T-cell (primary cell): ENCODE measurements around the gene PIEZO2. TPM values are rescaled to one million over a fixed set of nuclear protein-coding genes. Genes with fewer than 3 reads are reported as not detected.

Experiments
- ATAC-seq, 4 experiments: fragments of 200-7000 bp in 3 of 4; fragments of 150-1000 bp in 1 of 4; cut with Tn5 transposase; replicated peaks in 1 of 4; 1 replicate in 3 of 4; 2 replicates in 1 of 4; pipeline ENCODE4 v1.10.0; 2021; ENCODE audit warnings: moderate library complexity in 3 of 4, mild to moderate bottlenecking in 2 of 4, moderate number of reproducible peaks in 1 of 4
- CTCF ChIA-PET, 2 donors: fragments of 300-600 bp; sonication (Branson Sonifier 250); formaldehyde crosslinking; loops; one replicate each; lab custom pipeline; 2022; ENCODE audit warnings: antibody characterized with exemption in 2 of 2; lab: Charles Lee
- POLR2A ChIA-PET, 2 donors: fragments of 300-600 bp; sonication (Branson Sonifier 250); formaldehyde crosslinking; loops; one replicate each; lab custom pipeline; 2022; ENCODE audit warnings: antibody characterized with exemption in 2 of 2; lab: Charles Lee
- DNase-seq, 35 experiments: peaks; one replicate each; pipeline versions ENCODE4 v3.0.0 to v3.0.0-alpha.2; 2013 to 2023
- H3K27ac ChIP-seq: one replicate; pipeline ENCODE4 v1.5.1; 2013; ENCODE audit warnings: low read length
- H3K27me3 ChIP-seq, 2 experiments: replicated peaks in 1 of 2; 1 replicate in 1 of 2; 2 replicates in 1 of 2; pipeline versions ENCODE4 v1.6.1 to v1.7.0; 2013; ENCODE audit warnings: low read length in 1 of 2, mixed read lengths in 1 of 2; ENCODE audit not compliant: control insufficient read depth in 2 of 2, insufficient read depth in 2 of 2; ENCODE audit errors: extremely low read depth in 1 of 2
- H3K36me3 ChIP-seq, 2 donors: 1 replicate in 1 of 2; 2 replicates in 1 of 2; pipeline versions ENCODE4 v1.6.1 to v1.7.0; 2013; ENCODE audit warnings: low read length in 1 of 2; ENCODE audit not compliant: control insufficient read depth in 2 of 2, insufficient read depth in 1 of 2; ENCODE audit errors: extremely low read depth in 1 of 2
- H3K4me1 ChIP-seq, 2 experiments: 1 replicate in 1 of 2; 2 replicates in 1 of 2; pipeline versions ENCODE4 v1.6.1 to v1.7.0; 2013; ENCODE audit warnings: low read length in 2 of 2, mixed read lengths in 1 of 2; ENCODE audit not compliant: insufficient read depth in 2 of 2, control insufficient read depth in 1 of 2; ENCODE audit errors: extremely low read depth in 1 of 2
- H3K4me3 ChIP-seq, 2 donors: 1 replicate in 1 of 2; 2 replicates in 1 of 2; pipeline versions ENCODE4 v1.5.1 to v1.7.0; 2013; ENCODE audit warnings: mild to moderate bottlenecking in 2 of 2, low read length in 1 of 2, moderate library complexity in 1 of 2; ENCODE audit not compliant: control insufficient read depth in 1 of 2; ENCODE audit errors: extremely low read depth in 1 of 2
- H3K9me3 ChIP-seq: 2 replicates; pipeline ENCODE4 v1.7.0; 2013
- H3K27ac Mint-ChIP-seq, 2 donors: one replicate each; pipeline ENCODE4 v1.8.0; 2020 to 2021; ENCODE audit warnings: mild to moderate bottlenecking in 2 of 2, mixed read lengths in 2 of 2
- H3K27me3 Mint-ChIP-seq, 2 donors: one replicate each; pipeline ENCODE4 v1.8.0; 2021 to 2022; ENCODE audit warnings: mixed read lengths in 2 of 2
- H3K36me3 Mint-ChIP-seq: one replicate; pipeline ENCODE4 v1.8.0; 2021; ENCODE audit warnings: mixed read lengths
- H3K4me1 Mint-ChIP-seq, 3 donors: one replicate each; pipeline ENCODE4 v1.8.0; 2020 to 2022; ENCODE audit warnings: mixed read lengths in 3 of 3, mild to moderate bottlenecking in 1 of 3
- H3K4me3 Mint-ChIP-seq, 3 donors: one replicate each; pipeline ENCODE4 v1.8.0; 2020 to 2022; ENCODE audit warnings: mild to moderate bottlenecking in 3 of 3, mixed read lengths in 3 of 3, moderate library complexity in 3 of 3
- H3K9me3 Mint-ChIP-seq, 3 donors: one replicate each; pipeline ENCODE4 v1.8.0; 2020 to 2022; ENCODE audit warnings: mixed read lengths in 3 of 3
- WGBS: methylation state at CpG from one replicate; pipeline ENCODE4 v1.1.5; 2013; ENCODE audit warnings: missing lambda C conversion rate; ENCODE audit not compliant: insufficient coverage; 5-methylcytosine and 5-hydroxymethylcytosine counted together
- total RNA-seq, 35 experiments: library from RNA in 6 of 35; stranded (reverse) in 6 of 35; fragments of 120-200 nt in 1 of 35; gene quantifications; one replicate each; pipeline versions ENCODE4 v1.2.1 to v1.2.4 and lab custom pipeline; 2013 to 2026

Gene PIEZO2
- total RNA-seq, 5 donors from 2014 or later (not counting 1 experiment from before 2014, with no cell fraction given), result 0.05 to 0.90 (median 0.21) TPM; not detected in 1

- ATAC-seq (no peak), DNase-seq (no peak)
- H3K9me3 Mint-ChIP-seq, result no peaks in the 10 kb centered on the region
- Histone ChIP-seq H3K36me3 (no peaks in the 10 kb centered on the region), H3K4me1 (no peaks in the 10 kb centered on the region), H3K4me3 (no peak overlapping the region), H3K27ac (no peak overlapping the region), H3K9me3 (no peaks in the 10 kb centered on the region), H3K27me3 (peaks cover 0 to 4% of the 10 kb centered on the region in 2 experiments)
- WGBS, result 80% methylated on average over 2 of the region's 5 CpGs
- H3K36me3 Mint-ChIP-seq, result no peaks in the 10 kb centered on the region
- no peaks in the 10 kb centered on the region for H3K4me1 Mint-ChIP-seq
- peaks cover 9 to 12% of the 10 kb centered on the region in 2 donors for H3K27me3 Mint-ChIP-seq
- ChIA-PET CTCF (interaction anchor here in 1 of 2 donors (1.5 kb wide), 1 partner anchor 8 kb away, joined by 5 read pairs; no protein-coding TSS in a partner anchor), POLR2A (interaction anchor here in 1 of 2 donors (0.6 kb wide), 1 partner anchor 21 kb away, joined by 3 read pairs; no protein-coding TSS in a partner anchor)
- no peak overlapping the region for H3K4me3 Mint-ChIP-seq
- H3K27ac Mint-ChIP-seq, result no peak overlapping the region
These were observed 293.2 kb downstream of the PIEZO2 start for GRCh38 chr18:10856132-10856531.

DNA sequence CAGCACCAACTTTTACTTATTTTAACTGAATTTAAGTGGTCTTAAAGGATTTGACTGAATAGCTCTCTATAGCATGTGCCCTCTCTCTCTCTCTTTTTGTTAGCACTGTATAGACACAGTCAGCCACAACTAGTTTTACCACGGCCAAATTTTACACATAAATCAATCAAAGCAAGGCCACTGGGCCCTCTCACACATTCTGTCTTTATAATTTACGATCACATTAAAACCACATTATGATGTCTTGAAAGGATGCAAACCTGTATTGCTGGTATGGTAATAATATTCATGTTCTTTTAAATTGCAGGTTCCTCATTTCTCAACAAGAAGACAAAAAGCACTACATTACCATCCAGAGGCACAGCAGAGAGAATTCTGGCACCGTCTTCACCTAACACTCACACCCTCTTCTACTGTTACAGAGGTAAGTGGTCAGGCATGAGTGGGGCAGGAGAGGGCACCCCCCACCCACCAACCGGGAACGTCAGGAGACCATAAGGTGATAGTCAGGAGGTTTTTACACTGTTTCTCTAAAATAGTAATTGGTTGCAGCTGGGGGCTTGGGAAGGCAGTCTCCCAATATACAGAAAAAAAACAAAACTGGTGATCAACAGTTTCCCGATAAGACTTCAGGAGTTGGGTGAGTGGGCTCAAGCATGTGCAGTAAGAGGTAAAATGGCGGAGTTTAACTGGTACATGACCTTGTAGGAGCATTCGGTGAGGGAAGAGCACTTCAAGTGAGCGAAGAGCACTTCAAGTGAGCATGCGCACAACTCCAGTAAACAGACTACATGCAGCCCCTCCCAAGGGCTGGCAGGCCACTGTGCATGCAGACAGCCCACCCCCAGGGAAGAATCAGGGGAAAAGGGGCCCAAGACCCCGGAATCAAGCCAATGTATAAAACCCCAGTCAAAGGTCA is 296.7 kb downstream of the PIEZO2 start:
- Histone ChIP-seq H3K36me3 (no peaks in the 10 kb centered on the region), H3K4me3 (no peak overlapping the region), H3K4me1 (no peaks in the 10 kb centered on the region), H3K9me3 (no peaks in the 10 kb centered on the region), H3K27ac (no peak overlapping the region), H3K27me3 (peaks cover 0 to 2% of the 10 kb centered on the region in 2 experiments)
- Mint-ChIP-seq H3K4me3 (no peak overlapping the region), H3K27ac (no peak overlapping the region), H3K36me3 (no peaks in the 10 kb centered on the region), H3K9me3 (no peaks in the 10 kb centered on the region), H3K4me1 (no peaks in the 10 kb centered on the region), H3K27me3 (peaks cover 9 to 12% of the 10 kb centered on the region in 2 donors)
- 63% methylated on average over 4 of the region's 11 CpGs for WGBS
- CTCF ChIA-PET, result interaction anchor here in 1 of 2 donors (0.6 to 1.4 kb wide), 2 partner anchors 11 to 12 kb away, joined by 3 read pairs; no protein-coding TSS in a partner anchor
- ATAC-seq, result no peak
- DNase-seq, result no peak
- POLR2A ChIA-PET, result interaction anchor here in 1 of 2 donors (0.6 kb wide), 1 partner anchor 740 kb away, joined by 3 read pairs; no protein-coding TSS in a partner anchor

GRCh38 chr18:10851824-10852319 is 297.5 kb downstream of the PIEZO2 start:
- DNase-seq, result peak in 1 of 35 experiments; percentile 41
- Histone ChIP-seq H3K27ac (no peak overlapping the region), H3K9me3 (no peaks in the 10 kb centered on the region), H3K4me1 (no peaks in the 10 kb centered on the region), H3K36me3 (no peaks in the 10 kb centered on the region), H3K27me3 (peaks cover 0 to 6% of the 10 kb centered on the region in 2 experiments), H3K4me3 (no peak overlapping the region)
- WGBS, result no CpG with 5 or more reads among the region's 3 CpGs
- Mint-ChIP-seq H3K4me1 (no peaks in the 10 kb centered on the region), H3K36me3 (no peaks in the 10 kb centered on the region), H3K4me3 (no peak overlapping the region), H3K9me3 (no peaks in the 10 kb centered on the region), H3K27ac (no peak overlapping the region), H3K27me3 (peaks cover 5 to 12% of the 10 kb centered on the region in 2 donors)
- ChIA-PET CTCF (interaction anchor here (0.6 to 1.6 kb wide), 5 partner anchors 8 to 701 kb away, joined by 3 to 7 read pairs (median 4); no protein-coding TSS in a partner anchor), POLR2A (interaction anchor here in 1 of 2 donors (0.6 kb wide), 1 partner anchor 740 kb away, joined by 3 read pairs; no protein-coding TSS in a partner anchor)
- no peak for ATAC-seq

DNA sequence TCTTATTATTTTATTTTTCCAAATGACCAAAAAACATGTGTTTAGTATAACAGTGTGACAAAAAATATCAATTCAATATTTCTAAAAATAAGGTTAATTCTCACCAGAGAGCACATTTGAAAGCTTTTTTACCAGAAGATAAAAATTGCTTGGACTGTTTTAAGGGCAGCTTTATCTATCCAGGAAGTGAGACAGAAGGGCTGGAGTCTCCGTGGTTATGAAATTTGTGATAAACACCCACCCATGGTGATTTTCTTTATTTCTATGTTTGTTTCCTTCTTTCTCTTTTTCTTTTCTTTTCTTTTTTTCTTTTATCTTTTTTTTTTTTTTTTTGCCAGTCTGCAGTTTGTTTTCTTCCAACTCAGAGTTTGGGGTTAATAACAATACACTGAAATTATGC is 298.5 kb downstream of the PIEZO2 start:
- Mint-ChIP-seq H3K9me3 (peaks cover 2 to 3% (median 2%) of the 10 kb centered on the region in 3 donors), H3K4me1 (no peaks in the 10 kb centered on the region), H3K4me3 (no peak overlapping the region), H3K27me3 (peaks cover 4 to 12% of the 10 kb centered on the region in 2 donors), H3K36me3 (no peaks in the 10 kb centered on the region), H3K27ac (no peak overlapping the region)
- Histone ChIP-seq H3K27me3 (peaks cover 0 to 6% of the 10 kb centered on the region in 2 experiments), H3K4me1 (no peaks in the 10 kb centered on the region), H3K36me3 (no peaks in the 10 kb centered on the region), H3K4me3 (no peak overlapping the region), H3K9me3 (no peaks in the 10 kb centered on the region), H3K27ac (no peak overlapping the region)
- ATAC-seq (no peak), DNase-seq (no peak)
- ChIA-PET CTCF (interaction anchor here (0.6 to 1.6 kb wide), 4 partner anchors 9 to 702 kb away, joined by 3 to 7 read pairs (median 6); no protein-coding TSS in a partner anchor), POLR2A (interaction anchor here in 1 of 2 donors (0.5 kb wide), 1 partner anchor 978 kb away, joined by 3 read pairs; no protein-coding TSS in a partner anchor)
- no CpG with 5 or more reads among the region's 1 CpG for WGBS

- Histone ChIP-seq H3K27ac (no peak overlapping the region), H3K27me3 (peaks cover 0 to 6% of the 10 kb centered on the region in 2 experiments), H3K9me3 (no peaks in the 10 kb centered on the region), H3K36me3 (no peaks in the 10 kb centered on the region), H3K4me1 (no peaks in the 10 kb centered on the region), H3K4me3 (no peak overlapping the region)
- H3K9me3 Mint-ChIP-seq, result peaks cover 2 to 3% (median 3%) of the 10 kb centered on the region in 3 donors
- no peak for ATAC-seq
- H3K27ac Mint-ChIP-seq, result no peak overlapping the region
- H3K36me3 Mint-ChIP-seq, result no peaks in the 10 kb centered on the region
- no peak overlapping the region for H3K4me3 Mint-ChIP-seq
- ChIA-PET CTCF (interaction anchor here in 1 of 2 donors (1.6 kb wide), 1 partner anchor 10 kb away, joined by 6 read pairs; no protein-coding TSS in a partner anchor), POLR2A (interaction anchor here in 1 of 2 donors (0.5 kb wide), 1 partner anchor 979 kb away, joined by 3 read pairs; no protein-coding TSS in a partner anchor)
- WGBS, result 50% methylated on average over 3 of the region's 7 CpGs
- DNase-seq, result no peak
- peaks cover 4 to 10% of the 10 kb centered on the region in 2 donors for H3K27me3 Mint-ChIP-seq
- H3K4me1 Mint-ChIP-seq, result no peaks in the 10 kb centered on the region
These were observed 299.2 kb downstream of the PIEZO2 start for GRCh38 chr18:10850216-10850615.

- Mint-ChIP-seq H3K27ac (no peak overlapping the region), H3K4me3 (no peak overlapping the region), H3K27me3 (peaks cover 4 to 7% of the 10 kb centered on the region in 2 donors), H3K4me1 (no peaks in the 10 kb centered on the region), H3K36me3 (no peaks in the 10 kb centered on the region), H3K9me3 (peaks cover 2 to 3% (median 3%) of the 10 kb centered on the region in 3 donors)
- DNase-seq (no peak), ATAC-seq (no peak)
- POLR2A ChIA-PET, result no interaction called here
- CTCF ChIA-PET, result interaction anchor here in 1 of 2 donors (1.6 kb wide), 1 partner anchor 9 kb away, joined by 5 read pairs; no protein-coding TSS in a partner anchor
- H3K27ac ChIP-seq, result no peak overlapping the region
- 79% methylated on average over 3 of the region's 6 CpGs for whole genome bisulfite sequencing
- H3K36me3 ChIP-seq, result no peaks in the 10 kb centered on the region
- no peak overlapping the region for H3K4me3 ChIP-seq
- peaks cover 0 to 6% of the 10 kb centered on the region in 2 experiments for H3K27me3 ChIP-seq
- no peaks in the 10 kb centered on the region for H3K9me3 ChIP-seq
- no peaks in the 10 kb centered on the region for H3K4me1 ChIP-seq
These were observed 301.5 kb downstream of the PIEZO2 start for GRCh38 chr18:10847907-10848306.
